Measurements from ENCODE around the gene RPUSD4.

- TF ChIP-seq, protein P1, sequence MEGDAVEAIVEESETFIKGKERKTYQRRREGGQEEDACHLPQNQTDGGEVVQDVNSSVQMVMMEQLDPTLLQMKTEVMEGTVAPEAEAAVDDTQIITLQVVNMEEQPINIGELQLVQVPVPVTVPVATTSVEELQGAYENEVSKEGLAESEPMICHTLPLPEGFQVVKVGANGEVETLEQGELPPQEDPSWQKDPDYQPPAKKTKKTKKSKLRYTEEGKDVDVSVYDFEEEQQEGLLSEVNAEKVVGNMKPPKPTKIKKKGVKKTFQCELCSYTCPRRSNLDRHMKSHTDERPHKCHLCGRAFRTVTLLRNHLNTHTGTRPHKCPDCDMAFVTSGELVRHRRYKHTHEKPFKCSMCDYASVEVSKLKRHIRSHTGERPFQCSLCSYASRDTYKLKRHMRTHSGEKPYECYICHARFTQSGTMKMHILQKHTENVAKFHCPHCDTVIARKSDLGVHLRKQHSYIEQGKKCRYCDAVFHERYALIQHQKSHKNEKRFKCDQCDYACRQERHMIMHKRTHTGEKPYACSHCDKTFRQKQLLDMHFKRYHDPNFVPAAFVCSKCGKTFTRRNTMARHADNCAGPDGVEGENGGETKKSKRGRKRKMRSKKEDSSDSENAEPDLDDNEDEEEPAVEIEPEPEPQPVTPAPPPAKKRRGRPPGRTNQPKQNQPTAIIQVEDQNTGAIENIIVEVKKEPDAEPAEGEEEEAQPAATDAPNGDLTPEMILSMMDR (conservative IDR thresholded peaks at IDR 0.05), result no peak
- no peak for TF ChIP-seq EZH2 (IDR thresholded peaks at IDR 0.05; ENCODE audit: low read depth)
Measured at GRCh38 chr11:126165311-126165720, 46.1 kb downstream of the RPUSD4 start.

Measured in PC-9 (cell line).